Urothelium cell line (cell line): Measurements from ENCODE around the gene NARF.

Source experiments
- DNase-seq: peaks from one replicate; pipeline ENCODE4 v3.0.0; 2011; ENCODE audit warnings: low spot score, mixed read lengths
- FAIRE-seq: peaks from 2 replicates; lab custom pipeline; 2011; peaks lifted over from hg19 to GRCh38; lab: Jason Lieb, UNC

NARF gene

GRCh38 chr17:82433560-82434215 lies 24.9 kb upstream of the NARF start:
- DNase-seq (no peak), FAIRE-seq (no peak)

DNA sequence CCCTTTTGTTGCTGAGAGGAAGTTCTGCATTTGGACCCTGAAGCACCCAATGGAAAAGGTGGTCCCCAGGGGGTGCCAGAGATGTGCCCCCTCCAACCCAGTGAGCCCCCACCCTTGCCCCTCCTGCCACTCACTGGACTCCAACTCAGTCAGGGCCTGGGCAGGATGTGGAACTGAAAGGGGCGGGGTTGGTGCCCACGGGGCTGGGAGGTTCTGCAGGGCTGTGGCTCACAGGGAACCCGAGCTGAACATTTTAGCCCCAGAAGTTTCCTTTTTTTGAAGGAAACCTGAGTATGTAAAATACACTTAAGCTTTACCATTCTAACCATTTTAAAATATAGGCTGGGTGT lies 24.4 kb upstream of the NARF start:
- no peak for DNase-seq
- no peak for FAIRE-seq

- DNase-seq (no peak), FAIRE-seq (no peak)
These were observed 23.4 kb upstream of the NARF start for GRCh38 chr17:82435103-82435502.

DNA sequence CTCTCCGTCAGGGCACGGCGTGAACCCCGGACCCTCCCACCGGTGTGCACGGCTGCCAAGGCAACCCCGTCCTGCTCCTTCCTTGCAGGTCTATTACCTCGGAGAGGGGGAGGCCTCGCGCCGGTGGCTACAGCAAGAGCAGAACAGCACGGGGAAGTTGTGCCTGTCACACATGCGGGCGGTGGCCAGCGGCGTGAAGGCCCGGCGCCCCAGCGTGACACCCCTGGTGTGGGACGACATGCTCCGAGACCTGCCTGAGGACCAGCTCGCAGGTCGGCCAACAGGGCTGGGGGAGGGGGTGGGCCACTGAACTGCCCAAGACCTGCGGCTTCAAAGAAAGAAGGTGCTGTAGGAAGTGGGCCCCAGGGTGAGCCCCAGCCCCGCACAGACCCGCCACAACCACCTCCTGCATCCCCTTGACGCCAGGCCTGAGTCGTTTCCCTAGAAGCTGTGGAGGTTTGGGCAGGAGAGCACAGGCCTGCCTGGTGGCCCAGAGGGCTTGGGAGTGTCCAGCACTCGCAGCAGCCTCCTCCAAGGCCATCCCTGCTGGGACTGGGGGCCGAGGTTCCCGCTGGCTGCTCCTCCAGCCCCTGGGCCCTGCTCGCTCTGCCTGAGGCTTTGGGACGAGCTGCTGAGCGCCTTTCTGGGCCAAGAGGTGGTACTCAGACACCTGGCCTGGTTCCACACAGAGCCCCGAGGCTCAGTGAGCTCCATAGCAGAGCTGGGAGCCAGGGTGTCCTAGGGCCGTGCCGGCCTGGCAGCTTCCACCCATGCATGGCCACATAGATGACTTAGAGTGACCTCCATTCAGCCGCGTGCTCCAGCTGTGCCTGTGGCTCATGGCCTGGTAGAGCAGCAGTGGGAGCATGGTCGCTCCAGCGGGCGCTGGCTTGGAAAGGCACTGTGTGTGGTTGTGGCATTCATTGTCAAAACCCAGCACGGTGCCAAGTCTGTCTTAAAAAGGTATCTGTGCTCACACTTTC lies 22.6 kb upstream of the NARF start:
- FAIRE-seq (peak; percentile 66), DNase-seq (no peak)

GRCh38 chr17:82436601-82437324 lies 21.8 kb upstream of the NARF start:
- FAIRE-seq (peak; percentile 56), DNase-seq (no peak)

DNA sequence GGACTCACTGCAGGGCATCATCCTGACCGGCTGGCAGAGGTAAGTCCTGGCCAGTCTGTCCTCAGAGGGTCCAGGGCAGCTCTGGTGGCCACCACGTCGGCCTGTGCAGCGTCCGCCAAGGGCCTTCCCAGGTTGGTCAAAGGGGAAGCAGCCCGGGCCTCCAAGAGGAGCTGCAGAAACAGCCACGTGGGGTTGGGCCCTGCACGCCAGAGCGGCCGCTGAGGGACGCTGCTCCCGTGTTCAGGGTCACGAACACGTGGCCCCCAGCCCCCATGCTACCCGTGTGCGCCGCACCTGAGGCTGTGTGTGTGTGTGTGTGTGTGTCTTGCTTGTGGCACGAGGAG lies 21.2 kb upstream of the NARF start:
- FAIRE-seq (no peak), DNase-seq (no peak)

GRCh38 chr17:82438401-82439193 lies 19.9 kb upstream of the NARF start:
- FAIRE-seq: no peak

DNA sequence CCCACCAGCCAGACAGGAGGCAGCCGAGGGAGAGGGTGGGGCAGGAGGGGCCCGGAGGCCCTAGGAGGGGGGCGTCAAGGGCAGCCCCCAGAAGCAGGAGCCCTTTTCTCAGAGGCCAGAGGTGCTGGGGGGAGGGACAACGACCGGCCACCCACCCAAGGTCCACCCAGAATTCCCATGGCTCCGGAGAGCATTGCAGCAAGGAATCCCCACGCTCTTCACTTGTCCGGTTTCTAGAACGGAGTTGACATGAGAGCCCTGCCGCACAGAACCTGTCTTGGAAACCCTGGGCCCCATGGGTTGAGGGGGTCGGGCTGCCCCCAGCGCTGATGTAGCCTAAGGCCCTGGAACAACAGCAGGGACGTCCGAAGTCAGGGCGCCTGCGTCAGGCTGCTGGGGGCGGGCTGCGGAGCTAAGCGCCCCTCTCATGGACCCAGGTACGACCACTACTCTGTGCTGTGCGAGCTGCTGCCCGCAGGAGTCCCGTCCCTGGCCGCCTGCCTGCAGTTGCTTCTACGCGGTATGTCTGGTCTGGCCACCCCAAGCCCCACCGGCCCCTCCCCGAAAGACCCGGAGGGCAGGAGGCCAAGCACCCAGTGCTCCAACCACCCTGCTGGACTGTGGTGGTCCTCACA lies 19.2 kb upstream of the NARF start:
- DNase-seq: no peak
- FAIRE-seq: no peak

More at GRCh38 chr17:82438401-82439193, 19.9 kb upstream of the NARF start:
- DNase-seq: no peak

GRCh38 chr17:82439829-82440365 lies 18.6 kb upstream of the NARF start:
- DNase-seq (no peak), FAIRE-seq (no peak)

DNA sequence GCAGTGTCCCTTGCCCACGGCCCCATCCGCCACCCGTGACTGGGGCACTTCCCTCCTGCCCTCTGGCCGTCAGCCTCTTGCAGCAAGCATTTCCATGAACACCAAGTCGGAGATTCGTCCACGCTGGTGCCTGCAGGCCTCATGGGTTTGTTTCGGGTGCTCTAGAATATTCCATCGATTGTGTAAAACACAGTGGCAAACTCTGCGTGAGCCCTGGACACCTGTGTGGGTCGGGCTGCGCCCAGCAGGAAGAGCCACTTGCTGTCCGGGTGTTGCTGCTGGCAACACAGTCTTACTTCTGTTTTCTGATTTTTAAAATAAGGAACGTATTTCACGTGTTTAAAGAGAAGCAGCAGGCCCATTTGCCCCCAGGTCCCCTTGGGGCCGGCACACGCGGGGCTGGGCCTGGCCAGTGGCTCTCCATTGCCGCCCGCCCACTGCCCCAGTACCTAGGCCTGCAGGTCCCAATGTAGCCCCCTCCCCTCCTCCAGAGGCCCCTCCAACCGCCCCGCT lies 18.0 kb upstream of the NARF start:
- FAIRE-seq (no peak), DNase-seq (no peak)

DNA sequence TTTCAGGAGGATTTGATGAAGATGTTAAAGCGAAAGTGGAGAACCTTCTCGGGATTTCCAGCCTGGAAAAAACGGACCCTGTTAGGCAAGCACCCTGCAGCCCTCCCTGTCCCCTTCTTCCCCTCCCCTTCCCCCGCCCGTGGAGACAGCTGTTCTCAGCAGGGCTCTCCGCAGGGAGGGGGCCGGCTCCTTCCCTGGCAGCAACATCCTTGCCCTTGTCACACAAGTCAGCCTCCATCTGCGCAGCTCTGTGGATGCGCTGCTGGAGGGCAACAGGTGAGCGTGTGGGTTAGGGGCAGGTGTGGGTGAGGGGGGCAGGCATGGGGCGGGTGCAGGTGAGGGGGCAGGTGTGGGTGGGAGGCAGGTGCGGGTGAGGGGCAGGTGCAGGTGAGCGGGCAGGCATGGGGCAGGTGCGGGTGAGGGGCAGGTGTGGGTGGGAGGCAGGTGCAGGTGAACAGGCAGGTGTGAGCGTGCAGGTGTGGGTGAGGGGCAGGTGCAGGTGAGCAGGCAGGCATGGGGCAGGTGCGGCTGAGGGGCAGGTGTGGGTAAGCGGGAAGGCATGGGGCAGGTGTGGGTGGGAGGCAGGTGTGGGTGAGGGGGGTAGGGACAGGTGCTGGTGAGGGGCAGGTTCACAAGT lies 17.4 kb upstream of the NARF start:
- FAIRE-seq: peak; percentile 96
- DNase-seq: no peak

GRCh38 chr17:82441691-82442487 lies 16.7 kb upstream of the NARF start:
- no peak for DNase-seq
- FAIRE-seq: no peak

GRCh38 chr17:82442643-82443464 lies 15.7 kb upstream of the NARF start:
- FAIRE-seq: no peak
- no peak for DNase-seq

GRCh38 chr17:82443465-82444283 lies 14.9 kb upstream of the NARF start:
- FAIRE-seq: no peak
- DNase-seq: no peak

GRCh38 chr17:82444284-82444893 lies 14.2 kb upstream of the NARF start:
- FAIRE-seq: peak; percentile 75
- DNase-seq: no peak

DNA sequence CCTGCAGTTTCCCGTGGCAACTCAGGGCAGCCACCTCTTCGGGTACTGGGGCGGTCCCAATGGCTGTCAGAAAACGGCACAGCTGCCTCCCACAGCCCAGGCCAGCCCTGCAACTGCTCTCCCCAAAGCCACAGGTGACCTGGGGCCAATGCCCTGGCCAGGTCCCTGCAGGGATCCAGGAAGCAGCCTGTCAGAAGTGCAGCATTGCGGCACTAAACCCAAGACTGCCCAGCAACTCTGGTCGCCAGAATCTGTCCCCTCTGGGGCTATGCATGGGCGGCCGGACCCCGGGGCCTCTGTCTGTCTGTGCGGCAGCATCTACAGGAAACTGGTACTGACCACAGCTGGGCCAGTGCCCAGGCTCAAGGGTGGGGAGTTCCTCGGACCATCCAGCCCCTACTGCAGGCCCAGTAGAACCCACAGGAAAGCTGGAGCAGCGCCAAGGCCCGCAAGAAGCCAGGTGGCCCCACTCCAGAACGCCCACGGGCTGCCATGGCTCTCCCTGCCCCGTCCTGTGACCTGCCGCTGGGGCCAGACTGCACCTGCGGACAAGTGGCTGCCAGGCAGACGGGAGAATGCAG lies 13.5 kb upstream of the NARF start:
- DNase-seq (no peak), FAIRE-seq (no peak)
